Measurements from ENCODE around the gene LAD1. TPM values are rescaled to one million over a fixed set of nuclear protein-coding genes. Genes with fewer than 3 reads are reported as not detected.

LAD1 gene
- polyA plus RNA-seq, 1 of the 3 experiments (the other 2 are of a cell fraction): not detected

- H3K4me1 ChIP-seq (ENCODE audit: control insufficient read depth in 1 of 2, insufficient read depth in 2 of 2, low read depth in 1 of 2, low read length in 1 of 2): peaks cover 0 to 20% of the 10 kb centered on the region in 2 experiments; a peak in 1 of 4 replicates
- no peaks in the 10 kb centered on the region for H4K20me1 ChIP-seq (ENCODE audit: insufficient read depth)
- H3K79me2 ChIP-seq (ENCODE audit: insufficient read depth): no peaks in the 10 kb centered on the region
- H3K4me3 ChIP-seq (ENCODE audit: low read depth in 2 of 2, low read length in 1 of 2): no peak overlapping the region
- CTCF ChIA-PET: interaction anchor here (1.1 to 3.5 kb wide), 2 partner anchors 9 to 143 kb away, joined by 3 to 25 read pairs; no protein-coding TSS in a partner anchor
- no peak overlapping the region for H2AFZ ChIP-seq (ENCODE audit: low read depth)
- no peaks in the 10 kb centered on the region for H3K9me3 ChIP-seq
- peaks cover 68% of the 10 kb centered on the region for H3K27me3 ChIP-seq (ENCODE audit: insufficient read depth)
- H3K9ac ChIP-seq: no peak overlapping the region
- no peaks in the 10 kb centered on the region for H3F3A ChIP-seq (replicated peaks; ENCODE audit: insufficient read depth)
- WGBS (ENCODE audit: low lambda C conversion rate): no CpG with 5 or more reads among the region's 3 CpGs
- TF ChIP-seq GATA2 (CRISPR knock-in tag; IDR thresholded peaks at IDR 0.05): no peak
- no peak for TF ChIP-seq NFIC (IDR thresholded peaks at IDR 0.05; ENCODE audit: borderline replicate concordance)
- H3K36me3 ChIP-seq (replicated peaks in 1 of 2; ENCODE audit: control insufficient read depth in 1 of 2, insufficient read depth in 2 of 2, low read length in 1 of 2): no peaks in the 10 kb centered on the region
- no peak overlapping the region for H3K4me2 ChIP-seq
- POLR2A ChIA-PET: no interaction called here
- H3K27ac ChIP-seq (ENCODE audit: low read depth in 2 of 2, low read length in 1 of 2): no peak overlapping the region
- no peak for DNase-seq
- no peaks in the 10 kb centered on the region for H3K9me2 ChIP-seq
Measured at GRCh38 chr1:201370500-201370899, 28.6 kb downstream of the LAD1 start.

DNA sequence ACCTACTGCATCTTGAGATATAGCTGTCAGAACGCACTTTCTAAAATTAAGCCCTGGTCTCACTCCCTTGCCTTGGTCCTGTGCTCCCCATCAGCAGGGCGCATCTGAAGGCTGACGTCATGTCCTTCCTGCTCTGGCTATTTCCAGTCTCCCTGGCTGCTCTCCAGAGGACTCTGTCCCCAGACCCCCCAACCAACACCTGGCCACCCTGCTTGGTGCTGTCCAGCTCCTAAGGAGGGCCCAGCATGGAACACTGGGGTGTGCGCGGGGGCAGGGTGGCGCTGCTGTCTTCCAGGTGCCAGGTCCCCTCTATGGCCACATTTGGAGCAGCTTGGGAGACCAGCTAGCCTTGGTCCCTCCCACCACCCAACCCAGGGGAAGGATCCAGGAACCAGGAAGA, 29.9 kb downstream of the LAD1 start:
- Histone ChIP-seq H3K4me2 (no peak overlapping the region), H3K36me3 (replicated peaks in 1 of 2; ENCODE audit: control insufficient read depth in 1 of 2, insufficient read depth in 2 of 2, low read length in 1 of 2) (no peaks in the 10 kb centered on the region), H3K9me3 (no peaks in the 10 kb centered on the region), H3K79me2 (ENCODE audit: insufficient read depth) (no peaks in the 10 kb centered on the region), H3K9me2 (no peaks in the 10 kb centered on the region), H3F3A (replicated peaks; ENCODE audit: insufficient read depth) (no peaks in the 10 kb centered on the region), H3K4me3 (ENCODE audit: low read depth in 2 of 2, low read length in 1 of 2) (no peak overlapping the region), H3K9ac (no peak overlapping the region), H3K27me3 (ENCODE audit: insufficient read depth) (peaks cover 60% of the 10 kb centered on the region), H4K20me1 (ENCODE audit: insufficient read depth) (no peaks in the 10 kb centered on the region), H3K27ac (ENCODE audit: low read depth in 2 of 2, low read length in 1 of 2) (no peak overlapping the region), H2AFZ (ENCODE audit: low read depth) (no peak overlapping the region), H3K4me1 (ENCODE audit: control insufficient read depth in 1 of 2, insufficient read depth in 2 of 2, low read depth in 1 of 2, low read length in 1 of 2) (peaks cover 0 to 18% of the 10 kb centered on the region in 2 experiments; a peak in 1 of 4 replicates)
- POLR2A ChIA-PET: no interaction called here
- 70% methylated on average over 3 of the region's 6 CpGs for WGBS (ENCODE audit: low lambda C conversion rate)
- DNase-seq: no peak
- TF ChIP-seq TEAD4 (IDR thresholded peaks at IDR 0.05; ENCODE audit: borderline replicate concordance, insufficient read depth) (no peak), REST (IDR thresholded peaks at IDR 0.05; ENCODE audit: low read depth, low read length) (0 out of 2 replicates have a peak, but pooled peaks have one; percentile 54)
- CTCF ChIA-PET: interaction anchor here (0.7 to 17.5 kb wide), 4 partner anchors 10 to 118 kb away, joined by 3 to 329 read pairs (median 4); no protein-coding TSS in a partner anchor

DNA sequence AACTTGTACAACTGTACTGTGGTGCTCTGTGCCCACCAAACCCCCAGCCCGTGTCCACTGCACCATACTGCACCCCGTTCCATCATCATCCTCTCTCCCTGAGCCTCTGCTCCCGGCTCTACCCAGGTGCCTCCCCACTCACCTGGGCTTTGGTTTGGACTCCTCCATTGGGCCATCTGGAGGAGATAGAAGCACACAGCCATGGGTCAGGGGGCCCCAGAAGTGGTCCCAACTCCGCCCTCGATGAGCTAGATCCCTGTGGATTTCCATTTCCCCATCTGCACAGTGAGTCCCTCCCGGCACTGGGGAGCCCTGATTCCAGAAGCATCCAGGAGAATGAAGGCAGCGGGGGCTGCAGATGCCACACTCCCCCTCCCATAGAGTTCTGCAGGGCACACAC, 32.4 kb downstream of the LAD1 start:
- Histone ChIP-seq H3K36me3 (replicated peaks in 1 of 2; ENCODE audit: control insufficient read depth in 1 of 2, insufficient read depth in 2 of 2, low read length in 1 of 2) (no peaks in the 10 kb centered on the region), H3K4me1 (ENCODE audit: control insufficient read depth in 1 of 2, insufficient read depth in 2 of 2, low read depth in 1 of 2, low read length in 1 of 2) (peaks cover 0 to 18% of the 10 kb centered on the region in 2 experiments; a peak in 1 of 4 replicates), H3K9me2 (no peaks in the 10 kb centered on the region), H3K9me3 (no peaks in the 10 kb centered on the region), H3K9ac (no peak overlapping the region), H3K4me3 (ENCODE audit: low read depth in 2 of 2, low read length in 1 of 2) (no peak overlapping the region), H3K27ac (ENCODE audit: low read depth in 2 of 2, low read length in 1 of 2) (no peak overlapping the region), H2AFZ (ENCODE audit: low read depth) (no peak overlapping the region), H3F3A (replicated peaks; ENCODE audit: insufficient read depth) (no peaks in the 10 kb centered on the region), H4K20me1 (ENCODE audit: insufficient read depth) (no peaks in the 10 kb centered on the region), H3K79me2 (ENCODE audit: insufficient read depth) (no peaks in the 10 kb centered on the region), H3K27me3 (ENCODE audit: insufficient read depth) (peaks cover 37% of the 10 kb centered on the region; the same call in 1 of the 2 replicates), H3K4me2 (no peak overlapping the region)
- ChIA-PET CTCF (interaction anchor here (0.9 to 17.5 kb wide), 2 partner anchors 11 to 115 kb away, joined by 3 to 329 read pairs; no protein-coding TSS in a partner anchor), POLR2A (no interaction called here)
- WGBS (ENCODE audit: low lambda C conversion rate): 36% methylated on average over 6 of the region's 7 CpGs
- TF ChIP-seq SIN3A (IDR thresholded peaks at IDR 0.05; ENCODE audit: borderline replicate concordance, low read depth, low read length): no peak
- TF ChIP-seq JUND (IDR thresholded peaks at IDR 0.05): no peak
- no peak for TF ChIP-seq NRF1 (IDR thresholded peaks at IDR 0.05; ENCODE audit: low read depth, low read length)
- no peak for TF ChIP-seq GABPA (IDR thresholded peaks at IDR 0.05; ENCODE audit: low read depth)
- TF ChIP-seq REST (IDR thresholded peaks at IDR 0.05; ENCODE audit: low read depth, low read length): no peak
- DNase-seq: no peak

Measured in SK-N-SH (cell line).